Putamen (tissue), 1 donor: ENCODE measurements around the gene CD27.
"Not testable (repeated sequence)": the region's sequence is repeated elsewhere in the genome, so short reads cannot be mapped to it uniquely, and the experiment has no call there.

Experiments used
- DNase-seq: peaks from one replicate; pipeline ENCODE4 v3.0.0-alpha.2; 2016; ENCODE audit warnings: low spot score

CD27 gene

DNA sequence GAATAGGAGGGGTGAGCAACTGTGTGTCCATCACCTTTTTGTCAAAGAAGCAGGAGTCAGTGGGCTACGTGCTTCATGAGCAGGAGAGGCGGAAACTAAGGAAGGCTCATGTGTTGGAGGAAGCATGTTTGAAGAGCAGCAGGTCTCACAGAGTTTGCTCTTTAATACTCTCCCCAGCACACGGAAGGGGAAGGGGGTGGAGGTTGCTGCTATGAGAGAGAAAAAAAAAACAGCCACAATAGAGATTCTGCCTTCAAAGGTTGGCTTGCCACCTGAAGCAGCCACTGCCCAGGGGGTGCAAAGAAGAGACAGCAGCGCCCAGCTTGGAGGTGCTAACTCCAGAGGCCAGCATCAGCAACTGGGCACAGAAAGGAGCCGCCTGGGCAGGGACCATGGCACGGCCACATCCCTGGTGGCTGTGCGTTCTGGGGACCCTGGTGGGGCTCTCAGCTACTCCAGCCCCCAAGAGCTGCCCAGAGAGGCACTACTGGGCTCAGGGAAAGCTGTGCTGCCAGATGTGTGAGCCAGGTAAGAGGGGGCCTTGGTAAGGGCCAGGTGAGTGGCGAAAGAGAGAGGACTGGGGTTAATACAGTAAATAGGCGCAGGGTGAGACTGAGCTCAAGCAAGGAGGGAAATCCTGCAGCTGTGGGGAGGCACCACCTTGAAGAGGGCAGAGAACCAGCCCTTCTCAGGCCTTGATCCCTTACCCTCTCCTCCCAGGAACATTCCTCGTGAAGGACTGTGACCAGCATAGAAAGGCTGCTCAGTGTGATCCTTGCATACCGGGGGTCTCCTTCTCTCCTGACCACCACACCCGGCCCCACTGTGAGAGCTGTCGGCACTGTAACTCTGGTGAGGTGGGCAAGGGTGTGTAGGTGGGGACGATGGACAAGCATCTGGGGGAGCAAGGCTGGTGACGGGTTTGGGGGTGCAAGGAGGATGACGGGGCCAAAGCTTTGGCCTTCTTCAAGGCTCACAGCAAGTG is at the start of gene CD27:
Gene CD27 (plus strand): TSS at position 252 of the 985 bp plus-strand sequence. CDS start 141 bp downstream, at position 393.
- no peak for DNase-seq

DNA sequence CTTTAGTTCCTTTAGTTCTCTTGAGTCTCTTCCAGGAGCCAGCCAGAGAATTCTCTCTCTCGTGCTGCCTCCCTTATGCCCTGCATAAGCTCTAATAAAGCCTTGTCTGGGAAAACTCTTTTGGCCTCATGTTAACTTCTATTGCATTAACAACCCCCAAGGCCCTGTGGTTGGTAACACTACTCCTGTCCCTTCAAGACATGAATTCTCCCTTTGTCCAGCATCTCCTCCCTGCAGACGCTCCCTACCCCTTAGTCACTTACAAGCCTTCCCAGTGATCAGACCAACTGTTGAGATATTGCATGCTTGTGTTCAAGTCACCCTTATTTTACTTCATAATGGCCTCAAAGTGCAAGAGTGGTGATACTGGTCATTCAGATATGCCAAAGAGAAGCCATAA is 48.7 kb upstream of the CD27 start:
- no peak for DNase-seq

DNA sequence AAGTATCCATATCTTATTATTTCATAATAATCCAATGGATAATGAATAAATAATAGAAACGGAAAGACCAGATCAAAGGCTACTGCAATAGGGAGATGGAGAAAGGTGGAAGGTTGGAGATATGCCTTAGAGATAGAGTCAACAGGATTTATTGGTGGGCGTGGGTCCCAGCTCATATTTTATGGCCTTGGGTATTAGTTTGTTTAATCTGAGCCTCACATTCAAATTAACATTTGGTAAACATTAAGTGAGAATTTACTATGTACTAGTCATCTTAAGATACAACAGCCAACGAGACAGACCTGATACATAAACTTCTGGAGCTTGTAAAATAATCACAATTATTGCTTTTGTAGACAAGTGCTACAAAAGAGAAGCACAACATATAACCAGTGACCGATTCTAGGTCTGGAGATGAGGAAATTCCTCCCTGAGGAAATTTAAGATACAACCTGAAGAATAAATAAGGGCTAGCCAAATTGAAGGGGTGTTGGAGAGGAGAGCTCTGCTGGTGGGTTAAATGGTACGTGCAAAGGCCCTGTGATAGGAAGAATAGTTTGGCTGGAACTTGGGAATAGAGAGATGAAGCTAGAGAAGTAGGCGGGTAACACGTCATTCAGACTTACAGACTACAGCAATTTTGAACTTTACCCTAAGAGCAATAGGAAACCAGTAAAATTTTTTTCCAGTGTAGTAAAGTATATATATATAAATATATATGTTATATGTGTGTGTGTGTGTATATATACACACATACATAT is 44.7 kb upstream of the CD27 start:
- no peak for DNase-seq

DNA sequence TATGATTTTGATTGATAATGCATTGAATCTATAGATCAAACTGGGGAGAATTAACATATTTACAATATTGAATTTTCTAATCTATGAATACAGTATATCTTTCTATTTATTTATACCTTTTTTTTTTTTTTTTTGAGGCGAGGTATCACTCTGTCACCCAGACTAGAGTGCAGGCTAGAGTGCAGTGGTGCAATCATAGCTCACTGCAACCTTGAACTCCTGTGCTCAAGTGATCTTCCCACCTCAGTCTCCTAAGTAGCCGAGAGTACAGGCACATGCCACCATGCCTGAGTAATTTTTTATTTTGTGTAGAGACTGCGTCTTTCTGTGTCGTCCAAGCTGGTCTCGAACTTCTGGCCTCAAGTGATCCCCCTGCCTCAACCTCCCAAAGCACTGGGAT is 40.4 kb upstream of the CD27 start:
- no peak for DNase-seq

DNA sequence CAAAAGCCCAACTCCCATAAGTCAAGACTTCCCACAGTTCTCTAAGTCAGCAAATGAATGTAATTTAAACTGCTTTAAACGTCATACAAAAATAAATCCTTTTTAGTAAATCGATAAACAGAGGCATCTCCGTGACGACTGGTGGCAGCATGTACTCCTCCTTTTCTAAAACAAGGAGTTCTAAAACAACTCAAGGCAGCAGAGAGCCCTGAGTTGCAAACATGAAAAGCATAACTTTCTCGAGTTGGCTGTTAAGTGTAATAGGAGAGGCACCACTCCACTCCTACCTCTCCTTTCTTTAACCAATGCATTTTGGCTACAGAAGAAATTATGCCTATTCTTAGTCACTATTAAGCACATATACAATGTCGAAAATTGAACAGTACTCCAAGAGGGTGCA is 38.8 kb upstream of the CD27 start:
- DNase-seq, result no peak

DNA sequence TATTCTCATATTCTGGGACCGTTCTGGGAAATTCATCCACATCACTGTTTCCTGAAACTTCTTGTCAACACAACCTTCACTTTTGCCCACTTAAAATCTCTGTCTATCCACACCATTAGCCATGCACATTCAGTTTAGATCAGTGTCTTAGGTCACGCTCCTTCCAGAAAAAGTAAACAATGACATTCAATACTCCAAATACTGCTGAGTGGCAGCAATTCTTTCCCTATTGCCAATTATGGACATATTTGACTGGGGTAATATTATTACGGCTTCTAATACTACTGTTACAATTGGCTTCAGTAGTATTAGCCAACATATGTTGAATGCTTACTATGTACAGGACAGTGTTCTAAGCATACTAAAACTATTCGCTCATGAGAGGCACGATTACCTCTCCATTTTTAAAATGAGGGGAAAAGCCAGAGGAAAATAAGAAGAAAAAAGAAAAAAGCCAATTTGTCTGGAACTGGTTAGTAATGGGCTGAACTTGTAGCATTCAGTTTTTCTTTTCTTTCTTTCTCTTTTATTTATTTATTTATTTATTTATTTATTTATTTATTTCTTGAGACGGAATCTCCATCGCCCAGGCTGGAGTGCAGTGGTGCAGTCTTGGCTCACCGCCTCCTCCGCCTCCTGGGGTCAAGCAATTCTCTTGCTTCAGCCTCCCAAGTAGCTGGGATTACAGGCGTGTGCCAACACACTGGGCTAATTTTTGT is 37.4 kb upstream of the CD27 start:
- no peak for DNase-seq

DNA sequence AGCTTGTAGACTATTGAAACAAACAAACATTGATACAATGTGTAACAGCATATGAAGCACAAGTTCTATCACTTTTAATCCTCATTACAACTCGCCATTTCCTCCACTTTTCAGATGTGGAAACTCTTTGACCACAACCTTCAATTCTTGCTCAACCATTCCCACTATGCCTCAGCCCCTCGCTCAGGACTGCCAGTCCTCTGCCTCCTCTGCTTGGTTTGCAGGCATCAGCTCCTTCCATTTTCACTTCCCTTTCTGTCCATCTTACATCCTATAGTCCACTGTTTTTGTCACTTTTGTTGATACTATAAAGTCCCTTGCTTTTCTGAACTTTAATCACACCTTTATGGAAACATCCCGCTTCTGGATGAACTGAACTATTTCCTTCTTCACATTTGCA is 28.2 kb upstream of the CD27 start:
- no peak for DNase-seq

DNA sequence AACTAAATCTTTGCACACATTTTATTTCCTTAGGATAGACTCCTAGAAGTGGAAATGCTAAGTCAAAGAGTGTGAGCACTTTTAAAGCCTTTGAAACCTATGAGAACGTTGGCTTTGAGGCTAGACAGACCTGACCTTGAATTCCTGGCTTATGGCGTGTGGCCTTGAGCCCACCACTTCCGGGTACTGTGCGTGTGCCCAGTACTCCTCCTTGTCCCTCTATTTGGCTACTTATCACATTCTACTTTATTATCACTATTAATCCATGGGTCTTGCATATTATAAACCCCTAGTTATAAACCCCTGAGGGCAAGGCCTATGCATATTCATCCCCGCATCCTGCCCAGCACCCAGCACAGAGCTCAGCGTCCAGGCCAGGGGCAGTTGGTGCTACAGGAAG is 26.0 kb upstream of the CD27 start:
- no peak for DNase-seq

DNA sequence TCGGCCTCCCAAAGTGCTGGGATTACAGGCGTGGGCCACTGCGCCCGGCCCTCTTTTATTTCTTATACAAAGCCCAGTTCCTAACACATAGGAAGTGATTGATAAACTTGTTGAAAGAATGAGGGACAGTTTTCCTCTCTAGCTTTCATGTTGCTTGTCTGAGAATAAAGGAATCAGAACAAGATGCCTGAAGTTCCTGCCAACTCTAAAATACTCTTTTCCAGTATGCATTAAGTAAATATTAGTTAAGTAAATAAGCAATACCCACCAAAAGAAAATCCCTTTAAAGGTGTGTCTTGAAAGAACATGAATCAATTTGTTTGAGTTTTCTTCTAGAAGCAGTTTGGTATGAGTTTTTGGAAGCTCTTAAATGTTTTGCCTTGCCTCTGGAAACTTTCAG is 24.4 kb upstream of the CD27 start:
- DNase-seq, result no peak

DNA sequence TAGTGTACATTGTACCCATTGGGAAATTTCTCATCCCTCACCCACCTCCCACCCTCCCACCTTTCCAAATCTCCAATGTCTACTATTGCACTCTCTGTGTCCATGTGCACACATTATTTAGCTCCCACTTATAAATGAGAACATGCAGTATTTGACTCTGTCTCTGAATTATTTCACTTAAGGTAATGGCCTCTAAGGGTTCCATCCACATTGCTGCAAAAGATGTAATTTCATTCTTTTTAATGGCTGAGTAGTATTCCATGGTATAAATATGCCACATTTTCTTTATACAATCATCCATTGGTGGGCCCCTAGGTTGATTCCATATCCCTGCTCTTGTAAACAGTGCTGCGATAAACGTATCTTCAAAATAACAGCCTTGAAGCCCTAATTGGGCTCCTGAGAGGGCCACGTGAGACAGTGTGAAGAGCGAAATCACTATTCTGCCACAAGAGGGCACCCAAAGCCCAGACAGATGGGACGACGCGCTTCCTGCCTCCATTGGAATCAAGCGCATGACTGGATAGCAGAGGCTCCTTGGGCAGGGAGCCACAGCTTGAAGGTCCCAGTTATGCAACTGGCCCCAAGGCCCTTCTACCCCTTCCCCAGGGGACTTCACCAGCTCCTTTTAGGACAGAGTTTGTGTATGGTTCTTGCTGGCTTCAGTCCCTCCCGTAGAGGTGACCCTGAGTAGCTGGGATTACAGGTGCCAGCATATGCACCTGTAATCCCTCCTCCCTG is 21.3 kb upstream of the CD27 start:
- DNase-seq, result peak; percentile 88

DNA sequence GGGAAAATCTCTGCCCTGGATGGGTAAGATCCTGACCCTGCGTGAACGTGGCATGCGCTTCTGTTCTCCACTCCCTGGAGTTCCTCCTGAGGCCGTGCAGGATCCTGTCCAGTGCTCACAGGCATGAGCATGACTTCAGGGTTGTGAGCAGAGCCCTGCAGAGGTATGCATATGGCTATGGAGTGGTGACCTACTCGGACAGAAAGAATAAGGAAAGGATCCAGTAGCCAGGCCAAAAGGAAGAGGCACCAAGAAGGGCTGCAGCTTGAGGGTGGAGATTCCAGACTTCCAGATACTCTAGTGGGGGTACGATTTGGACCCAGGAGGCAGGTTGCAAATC is 20.8 kb upstream of the CD27 start:
- DNase-seq, result no peak

DNA sequence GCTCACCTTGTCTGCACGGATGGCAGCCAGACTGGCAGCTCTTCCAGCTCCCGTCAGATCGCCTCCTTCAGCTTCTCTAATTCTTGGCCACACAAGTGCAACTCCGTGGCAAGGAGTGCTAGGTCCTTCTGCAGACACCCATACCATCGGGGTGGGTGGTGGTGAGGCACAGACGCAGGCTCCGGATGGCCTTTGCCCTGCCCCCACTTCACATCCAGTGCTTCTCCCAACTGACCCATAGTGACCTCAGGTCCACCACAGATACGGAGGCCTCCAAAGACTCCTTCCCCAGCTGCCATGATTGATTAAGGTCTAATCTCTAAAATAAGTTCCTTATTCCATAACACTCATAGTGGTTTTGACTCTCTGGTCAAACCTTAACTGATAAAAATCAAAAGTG is 19.9 kb upstream of the CD27 start:
- DNase-seq, result no peak

DNA sequence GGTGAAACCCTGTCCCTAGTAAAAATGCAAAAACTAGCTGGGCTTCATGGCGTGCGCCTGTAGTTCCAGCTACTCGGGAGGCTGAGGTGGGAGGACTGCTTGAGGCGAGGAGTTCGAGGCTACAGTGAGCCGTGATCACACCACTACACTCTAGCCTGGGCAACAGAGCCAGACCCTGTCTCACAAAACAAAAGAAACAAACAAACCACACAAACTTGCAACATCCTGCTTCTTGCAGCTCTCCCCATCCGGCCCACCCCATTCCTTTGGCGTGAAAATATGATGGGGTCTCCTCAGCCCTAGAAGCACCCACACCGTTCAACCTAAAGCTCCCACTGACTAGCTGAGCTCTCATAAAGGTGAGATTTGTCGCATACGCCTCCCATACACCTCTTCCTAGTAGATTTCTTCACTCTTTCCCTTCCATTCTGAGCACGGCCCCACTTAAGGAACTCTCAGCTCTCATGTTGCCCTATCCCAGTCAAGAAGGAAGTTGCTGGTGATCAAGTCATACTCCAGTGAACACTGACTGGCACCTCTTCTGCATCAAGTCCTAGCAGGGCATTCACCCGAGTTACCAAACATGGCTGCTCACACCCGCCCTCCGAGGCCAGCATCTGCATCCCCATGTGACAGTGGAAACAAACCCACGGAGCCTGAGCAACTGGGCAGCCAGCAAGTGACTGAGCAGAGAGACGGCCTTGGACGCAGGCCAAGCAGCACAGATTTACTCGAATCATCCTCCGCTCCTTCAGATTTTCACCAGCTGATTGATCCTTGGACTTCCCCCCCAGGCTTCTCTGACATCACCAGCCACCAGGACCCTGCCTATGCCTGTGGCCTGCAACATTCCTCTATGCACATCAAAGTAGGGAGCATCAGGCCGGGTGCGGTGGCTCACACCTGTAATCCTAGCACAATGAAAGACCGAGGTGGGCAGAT is 18.9 kb upstream of the CD27 start:
- no peak for DNase-seq

DNA sequence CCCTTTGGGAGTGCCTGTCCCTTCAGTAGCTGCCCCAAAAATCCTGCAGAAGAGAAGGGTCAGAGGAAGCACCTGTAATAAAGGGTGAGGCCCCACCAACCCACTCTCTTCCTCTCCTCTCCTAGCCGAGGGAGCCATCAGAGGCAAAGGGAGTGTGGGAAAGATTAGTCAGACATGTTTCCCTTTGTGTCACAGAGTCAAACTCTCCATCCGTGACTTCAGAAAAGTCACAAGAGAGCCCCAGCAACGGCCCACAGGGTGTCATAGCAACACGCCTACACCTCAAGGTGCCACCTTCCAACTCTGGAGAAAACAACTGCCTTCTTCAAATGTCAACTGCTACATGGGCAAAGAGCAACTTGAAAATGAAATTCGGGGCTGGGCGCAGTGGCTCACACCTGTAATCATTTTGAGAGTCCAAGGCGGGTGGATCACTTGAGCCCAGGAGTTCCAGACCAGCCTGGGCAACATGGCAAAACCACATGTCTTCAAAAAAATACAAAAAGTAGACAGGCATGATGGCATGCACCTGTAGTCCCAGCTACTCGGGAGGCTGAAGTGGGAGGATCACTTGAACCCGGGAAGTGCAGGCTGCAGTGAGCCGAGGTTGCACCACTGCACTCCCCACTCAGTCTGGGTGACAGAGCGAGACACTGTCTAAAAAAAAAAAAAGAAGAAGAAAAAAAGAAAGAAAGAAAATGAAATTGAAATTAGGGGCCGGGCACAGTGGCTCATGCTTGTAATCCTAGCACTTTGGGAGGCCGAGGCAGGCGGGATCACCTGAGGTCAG is 17.7 kb upstream of the CD27 start:
- DNase-seq, result peak; percentile 64

DNA sequence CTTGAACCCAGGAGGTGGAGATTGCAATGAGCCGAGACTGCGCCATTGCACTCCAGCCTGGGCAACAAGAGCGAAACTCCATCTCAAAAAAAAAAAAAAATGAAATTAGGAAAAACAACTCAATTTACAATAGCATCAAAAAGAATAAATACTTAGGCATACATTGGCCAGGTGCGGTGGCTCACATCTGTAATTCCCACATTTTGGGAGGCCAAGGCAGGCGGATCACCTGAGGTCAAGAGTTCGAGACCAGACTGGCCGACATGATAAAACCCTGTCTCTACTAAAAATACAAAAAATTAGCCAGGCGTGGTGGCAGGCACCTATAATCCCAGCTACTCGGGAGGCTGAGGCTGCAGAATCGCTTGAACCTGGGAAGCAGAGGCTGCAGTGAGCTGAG is 17.0 kb upstream of the CD27 start:
- not testable (repeated sequence) for DNase-seq

DNA sequence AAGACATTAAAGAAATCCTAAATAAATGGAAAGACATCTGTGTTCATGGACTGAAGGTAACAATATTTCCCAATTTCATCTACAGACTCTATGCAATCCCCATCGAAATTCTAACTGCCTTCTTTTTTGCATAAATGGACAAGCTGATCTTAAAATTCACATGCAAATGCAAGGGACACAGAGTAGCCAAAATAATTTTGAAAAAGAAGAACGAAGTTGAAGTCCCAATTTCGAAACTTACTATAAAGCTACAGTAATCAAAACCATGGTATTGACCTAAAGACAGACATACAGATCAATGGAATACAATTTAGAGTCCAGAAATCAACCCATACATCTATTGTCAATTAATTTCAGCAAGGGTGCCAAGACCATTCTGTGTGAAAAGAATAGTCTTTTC is 16.4 kb upstream of the CD27 start:
- no peak for DNase-seq

DNA sequence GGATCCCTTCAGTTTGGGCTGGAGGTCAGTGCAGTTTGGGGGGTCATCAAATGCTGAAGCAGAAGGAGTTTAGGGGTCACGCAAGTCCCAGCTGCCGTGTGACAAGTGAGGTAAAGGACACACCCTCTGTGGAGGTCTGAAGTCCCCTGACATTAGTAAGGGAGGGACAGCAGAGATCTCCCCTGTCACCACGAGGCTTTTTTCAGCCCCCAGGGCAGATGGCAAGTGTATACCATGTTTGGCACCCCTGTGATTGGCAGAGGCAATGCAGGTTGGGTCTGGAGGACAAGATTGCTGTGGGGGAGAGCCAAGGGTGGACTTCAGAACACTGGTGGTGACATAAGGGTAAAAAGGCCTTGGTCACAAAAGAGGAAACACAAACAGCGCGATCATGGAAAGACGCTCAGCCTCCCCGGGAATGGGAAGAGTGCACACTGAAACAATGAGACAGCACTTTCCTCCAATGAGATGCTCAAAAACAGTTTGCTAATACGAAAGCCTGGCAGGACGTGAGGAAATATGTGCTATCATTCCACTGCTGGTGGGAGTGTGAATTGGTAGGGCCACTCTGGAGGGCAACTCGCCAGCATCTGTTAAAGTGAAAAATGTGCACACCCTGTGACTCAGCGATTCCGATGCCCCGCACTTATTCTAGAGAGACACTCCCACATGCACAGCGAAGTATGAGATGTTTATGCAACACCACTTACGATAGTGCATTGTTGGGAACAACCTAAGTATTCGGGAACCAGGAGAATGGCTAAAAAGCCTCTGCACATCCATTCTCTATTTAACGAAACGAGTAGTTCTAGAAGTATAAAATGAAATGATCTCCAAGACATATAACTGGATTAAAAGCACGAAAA is 14.4 kb upstream of the CD27 start:
- peak; percentile 49 for DNase-seq

DNA sequence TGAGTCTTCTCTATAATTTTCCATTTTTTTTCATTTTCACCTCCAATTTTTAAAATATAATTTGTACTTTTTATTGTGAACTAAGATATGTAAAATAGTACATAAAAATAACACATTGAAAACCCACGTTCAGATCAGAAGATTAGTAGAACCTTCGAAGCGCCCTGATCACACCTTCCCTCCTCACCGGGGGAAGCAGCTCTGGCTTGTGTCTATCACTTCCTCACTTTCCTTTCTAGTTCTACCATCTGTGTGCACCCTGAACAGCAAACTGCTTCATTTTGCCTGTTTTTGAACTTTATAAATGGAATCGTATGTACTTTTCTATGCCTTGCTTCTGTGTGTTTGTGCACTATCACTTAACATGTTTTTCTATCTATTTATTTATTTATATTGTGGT is 11.8 kb upstream of the CD27 start:
- DNase-seq, result no peak
